Nephron (organoid): Measurements from ENCODE around the gene IL1A.

Experiments
- H3K27ac Mint-ChIP-seq, 3 experiments: 2 replicates each; pipeline ENCODE4 v1.8.0; 2020; ENCODE audit warnings: mixed read lengths in 3 of 3, mild to moderate bottlenecking in 2 of 3, moderate library complexity in 1 of 3
- H3K27me3 Mint-ChIP-seq: 2 replicates; pipeline ENCODE4 v1.8.0; 2021; ENCODE audit warnings: low read depth, mild to moderate bottlenecking, moderate library complexity, mixed read lengths
- H3K36me3 Mint-ChIP-seq: 2 replicates; pipeline ENCODE4 v1.8.0; 2020; ENCODE audit warnings: low read depth, mixed read lengths
- H3K4me1 Mint-ChIP-seq: 2 replicates; pipeline ENCODE4 v1.8.0; 2020; ENCODE audit warnings: mixed read lengths
- H3K4me3 Mint-ChIP-seq, 3 experiments: 2 replicates each; pipeline ENCODE4 v1.8.0; 2020; ENCODE audit warnings: mild to moderate bottlenecking in 3 of 3, mixed read lengths in 3 of 3, moderate library complexity in 2 of 3
- H3K9me3 Mint-ChIP-seq: 2 replicates; pipeline ENCODE4 v1.8.0; 2020; ENCODE audit warnings: mixed read lengths
- TF ChIP-seq, protein P1 (sequence below), 3 experiments: fragments of 200-600 bp; sonication (generic); IDR thresholded peaks; one replicate each; pipeline ENCODE4 v1.5.0; 2021; ENCODE audit warnings: antibody characterized with exemption in 3 of 3; ENCODE audit not compliant: unreplicated experiment in 3 of 3

IL1A gene

DNA sequence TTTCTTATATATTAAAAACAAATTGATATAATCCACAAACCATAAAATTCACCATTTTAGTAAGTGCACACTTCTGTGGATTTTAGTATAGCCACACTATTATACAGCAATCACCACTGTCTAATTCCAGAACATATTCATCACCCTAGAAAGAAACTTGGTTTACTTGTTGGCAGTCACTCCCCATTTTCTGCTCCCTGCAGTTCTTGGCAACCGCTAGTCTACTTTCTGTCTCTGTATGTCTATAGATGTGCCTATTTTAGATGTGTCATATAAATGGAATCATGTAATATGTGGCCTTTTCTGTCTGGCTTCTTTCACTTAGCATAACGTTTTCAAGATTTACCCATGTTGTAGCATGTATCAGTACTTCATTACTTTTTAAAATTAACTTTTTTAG lies 25.6 kb downstream of the IL1A start:
- no peaks in the 10 kb centered on the region for H3K27me3 Mint-ChIP-seq
- TF ChIP-seq, protein P1, sequence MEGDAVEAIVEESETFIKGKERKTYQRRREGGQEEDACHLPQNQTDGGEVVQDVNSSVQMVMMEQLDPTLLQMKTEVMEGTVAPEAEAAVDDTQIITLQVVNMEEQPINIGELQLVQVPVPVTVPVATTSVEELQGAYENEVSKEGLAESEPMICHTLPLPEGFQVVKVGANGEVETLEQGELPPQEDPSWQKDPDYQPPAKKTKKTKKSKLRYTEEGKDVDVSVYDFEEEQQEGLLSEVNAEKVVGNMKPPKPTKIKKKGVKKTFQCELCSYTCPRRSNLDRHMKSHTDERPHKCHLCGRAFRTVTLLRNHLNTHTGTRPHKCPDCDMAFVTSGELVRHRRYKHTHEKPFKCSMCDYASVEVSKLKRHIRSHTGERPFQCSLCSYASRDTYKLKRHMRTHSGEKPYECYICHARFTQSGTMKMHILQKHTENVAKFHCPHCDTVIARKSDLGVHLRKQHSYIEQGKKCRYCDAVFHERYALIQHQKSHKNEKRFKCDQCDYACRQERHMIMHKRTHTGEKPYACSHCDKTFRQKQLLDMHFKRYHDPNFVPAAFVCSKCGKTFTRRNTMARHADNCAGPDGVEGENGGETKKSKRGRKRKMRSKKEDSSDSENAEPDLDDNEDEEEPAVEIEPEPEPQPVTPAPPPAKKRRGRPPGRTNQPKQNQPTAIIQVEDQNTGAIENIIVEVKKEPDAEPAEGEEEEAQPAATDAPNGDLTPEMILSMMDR (IDR thresholded peaks at IDR 0.05; ENCODE audit: unreplicated experiment in 3 of 3): no peak
- no peak overlapping the region for H3K4me3 Mint-ChIP-seq

GRCh38 chr2:112757265-112757664 lies 27.0 kb downstream of the IL1A start:
- Mint-ChIP-seq H3K4me3 (no peak overlapping the region), H3K27me3 (no peaks in the 10 kb centered on the region), H3K9me3 (no peaks in the 10 kb centered on the region), H3K27ac (no peak overlapping the region), H3K4me1 (no peaks in the 10 kb centered on the region), H3K36me3 (peaks cover 52% of the 10 kb centered on the region)
- TF ChIP-seq, protein P1 (IDR thresholded peaks at IDR 0.05; ENCODE audit: unreplicated experiment in 3 of 3): no peak

More for the DNA sequence above, 25.6 kb downstream of the IL1A start:
- peaks cover 7% of the 10 kb centered on the region for H3K4me1 Mint-ChIP-seq
- H3K36me3 Mint-ChIP-seq: peaks cover 57% of the 10 kb centered on the region
- H3K27ac Mint-ChIP-seq: no peak overlapping the region
- H3K9me3 Mint-ChIP-seq: no peaks in the 10 kb centered on the region

- H3K4me1 Mint-ChIP-seq: no peaks in the 10 kb centered on the region
- TF ChIP-seq, protein P1 (IDR thresholded peaks at IDR 0.05; ENCODE audit: unreplicated experiment in 3 of 3): no peak
- no peak overlapping the region for H3K27ac Mint-ChIP-seq
- no peaks in the 10 kb centered on the region for H3K9me3 Mint-ChIP-seq
- no peak overlapping the region for H3K4me3 Mint-ChIP-seq
- H3K36me3 Mint-ChIP-seq: peaks cover 45% of the 10 kb centered on the region
- H3K27me3 Mint-ChIP-seq: no peaks in the 10 kb centered on the region
Observed at GRCh38 chr2:112756207-112756606, 28.1 kb downstream of the IL1A start.

DNA sequence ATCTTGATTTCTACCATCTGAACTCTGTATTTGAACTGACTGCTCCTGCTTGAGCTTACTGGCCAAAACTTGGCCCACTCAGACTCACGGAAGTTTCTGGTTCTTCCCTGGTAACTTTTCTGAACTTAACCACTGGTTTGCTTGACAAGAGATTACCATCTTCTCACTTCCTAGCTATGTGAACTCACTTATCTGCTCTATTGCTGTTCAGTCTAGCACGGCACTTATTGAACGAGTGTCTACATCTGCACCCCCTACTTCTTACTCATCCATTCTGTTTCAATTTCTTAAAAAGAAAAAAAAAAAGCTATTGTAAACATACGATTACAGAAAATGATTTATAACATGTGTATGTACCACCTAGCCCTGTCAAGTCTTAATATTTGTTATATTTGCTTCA lies 28.8 kb downstream of the IL1A start:
- Mint-ChIP-seq H3K9me3 (no peaks in the 10 kb centered on the region), H3K4me1 (no peaks in the 10 kb centered on the region), H3K27me3 (no peaks in the 10 kb centered on the region), H3K4me3 (no peak overlapping the region), H3K36me3 (peaks cover 43% of the 10 kb centered on the region), H3K27ac (peak overlapping the region in 1 of 3 experiments; percentile 26)
- TF ChIP-seq, protein P1 (IDR thresholded peaks at IDR 0.05; ENCODE audit: unreplicated experiment in 3 of 3): no peak

DNA sequence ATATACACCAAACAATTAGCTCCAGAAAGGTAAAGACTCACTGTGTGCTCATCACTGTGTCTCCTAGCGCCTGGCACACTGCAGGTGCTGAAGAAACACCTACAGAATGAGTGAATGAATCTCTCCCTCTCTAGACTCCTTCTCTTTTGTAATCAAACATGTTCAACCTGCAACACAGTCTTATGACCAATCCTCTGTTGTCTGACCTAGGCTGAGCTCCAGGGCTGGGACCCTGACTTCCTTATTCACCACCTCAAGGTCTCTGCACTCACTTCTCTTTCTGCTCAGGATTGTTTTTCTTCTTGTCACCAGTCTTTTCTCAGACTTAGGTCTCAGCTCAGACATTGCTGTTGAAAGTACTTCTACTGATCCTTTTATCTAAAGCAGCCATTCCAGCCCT lies 29.7 kb downstream of the IL1A start:
- peaks cover 43% of the 10 kb centered on the region for H3K36me3 Mint-ChIP-seq
- H3K4me1 Mint-ChIP-seq: no peaks in the 10 kb centered on the region
- H3K27me3 Mint-ChIP-seq: no peaks in the 10 kb centered on the region
- TF ChIP-seq, protein P1 (IDR thresholded peaks at IDR 0.05; ENCODE audit: unreplicated experiment in 3 of 3): no peak
- H3K4me3 Mint-ChIP-seq: no peak overlapping the region
- H3K9me3 Mint-ChIP-seq: no peaks in the 10 kb centered on the region
- H3K27ac Mint-ChIP-seq: no peak overlapping the region

GRCh38 chr2:112752667-112753066 lies 31.6 kb downstream of the IL1A start:
- Mint-ChIP-seq H3K4me1 (no peaks in the 10 kb centered on the region), H3K9me3 (no peaks in the 10 kb centered on the region), H3K27ac (no peak overlapping the region), H3K36me3 (peaks cover 36% of the 10 kb centered on the region), H3K4me3 (no peak overlapping the region), H3K27me3 (no peaks in the 10 kb centered on the region)
- TF ChIP-seq, protein P1 (IDR thresholded peaks at IDR 0.05; ENCODE audit: unreplicated experiment in 3 of 3): no peak
